Liver (tissue), 9 donors: ENCODE measurements around the gene ANTXR2. TPM values are rescaled to one million over a fixed set of nuclear protein-coding genes. Genes with fewer than 3 reads are reported as not detected.

Experiments
- DNase-seq: peaks from one replicate; pipeline ENCODE4 v3.0.0-alpha.2; 2017; ENCODE audit warnings: low spot score
- H3K27ac ChIP-seq, 2 donors: one replicate each; pipeline ENCODE4 v1.7.0; 2013; ENCODE audit warnings: inconsistent platforms in 2 of 2, low read length in 2 of 2, control low read depth in 1 of 2, low read depth in 1 of 2, mild to moderate bottlenecking in 1 of 2
- H3K27me3 ChIP-seq, 4 donors: one replicate each; pipeline versions ENCODE4 v1.6.1 to v1.7.0; 2013; ENCODE audit warnings: low read length in 3 of 4, inconsistent platforms in 1 of 4, mild to moderate bottlenecking in 1 of 4, moderate library complexity in 1 of 4; ENCODE audit not compliant: control insufficient read depth in 4 of 4, insufficient read depth in 4 of 4
- H3K36me3 ChIP-seq, 4 donors: one replicate each; pipeline versions ENCODE4 v1.6.1 to v1.7.0; 2013; ENCODE audit warnings: low read length in 3 of 4, mild to moderate bottlenecking in 3 of 4, low read depth in 1 of 4, moderate library complexity in 1 of 4; ENCODE audit not compliant: control insufficient read depth in 4 of 4, insufficient read depth in 3 of 4
- H3K4me1 ChIP-seq, 4 donors: one replicate each; pipeline versions ENCODE4 v1.6.1 to v1.7.0; 2013; ENCODE audit warnings: low read length in 3 of 4, mild to moderate bottlenecking in 3 of 4, moderate library complexity in 1 of 4; ENCODE audit not compliant: control insufficient read depth in 4 of 4, insufficient read depth in 4 of 4
- H3K4me3 ChIP-seq, 3 donors: one replicate each; pipeline versions ENCODE4 v1.6.1 to v1.7.0; 2013; ENCODE audit warnings: low read length in 3 of 3, control low read depth in 1 of 3, low read depth in 1 of 3, mild to moderate bottlenecking in 1 of 3
- H3K9ac ChIP-seq, 2 donors: one replicate each; pipeline ENCODE4 v1.7.0; 2013; ENCODE audit warnings: low read length in 2 of 2, mild to moderate bottlenecking in 2 of 2, moderate library complexity in 2 of 2, control low read depth in 1 of 2, low read depth in 1 of 2
- H3K9me3 ChIP-seq, 4 donors: one replicate each; pipeline versions ENCODE4 v1.6.1 to v1.7.0; 2013; ENCODE audit warnings: low read length in 3 of 4; ENCODE audit not compliant: control insufficient read depth in 4 of 4
- CTCF ChIP-seq: fragments of 150-350 bp; IDR thresholded peaks from 2 replicates; pipeline ENCODE4 v1.5.1; 2017; ENCODE audit warnings: improper control_type of control experiment, low read depth, low read length; ENCODE audit not compliant: missing input control
- EGR1 ChIP-seq, 2 donors: IDR thresholded peaks; 2 replicates each; pipeline ENCODE4 v1.6.1; 2016 to 2018; ENCODE audit warnings: antibody characterized with exemption in 2 of 2, low read depth in 2 of 2
- FOXA1 ChIP-seq: IDR thresholded peaks from 2 replicates; pipeline ENCODE4 v1.6.1; 2016; ENCODE audit warnings: antibody characterized with exemption
- FOXA2 ChIP-seq: IDR thresholded peaks from 2 replicates; pipeline ENCODE4 v1.6.1; 2016; ENCODE audit warnings: antibody characterized with exemption
- GABPA ChIP-seq, 2 donors: IDR thresholded peaks in 1 of 2; conservative IDR thresholded peaks in 1 of 2; 2 replicates each; pipeline ENCODE4 v1.6.1; 2016; ENCODE audit warnings: antibody characterized with exemption in 2 of 2, mild to moderate bottlenecking in 1 of 2, moderate library complexity in 1 of 2
- HNF4A ChIP-seq, 2 donors: conservative IDR thresholded peaks; 2 replicates each; pipeline ENCODE4 v1.6.1; 2016; ENCODE audit warnings: antibody characterized with exemption in 2 of 2, mild to moderate bottlenecking in 2 of 2
- JUND ChIP-seq, 2 donors: IDR thresholded peaks; 2 replicates each; pipeline ENCODE4 v1.6.1; 2016; ENCODE audit warnings: antibody characterized with exemption in 2 of 2
- NR2F2 ChIP-seq: IDR thresholded peaks from 2 replicates; pipeline ENCODE4 v1.6.1; 2016; ENCODE audit warnings: antibody characterized with exemption
- RAD21 ChIP-seq, 2 donors: IDR thresholded peaks; 2 replicates each; pipeline ENCODE4 v1.6.1; 2016; ENCODE audit warnings: antibody characterized with exemption in 2 of 2, mild to moderate bottlenecking in 2 of 2
- REST ChIP-seq: IDR thresholded peaks from 2 replicates; pipeline ENCODE4 v1.6.1; 2016; ENCODE audit warnings: antibody characterized with exemption, mild to moderate bottlenecking
- RXRA ChIP-seq, 2 donors: IDR thresholded peaks; 2 replicates each; pipeline ENCODE4 v1.6.1; 2017 to 2018; ENCODE audit warnings: antibody characterized with exemption in 2 of 2, mild to moderate bottlenecking in 1 of 2
- SP1 ChIP-seq: IDR thresholded peaks from 2 replicates; pipeline ENCODE4 v1.6.1; 2018; ENCODE audit warnings: antibody characterized with exemption, mild to moderate bottlenecking
- TAF1 ChIP-seq: conservative IDR thresholded peaks from 2 replicates; pipeline ENCODE4 v1.6.1; 2016; ENCODE audit warnings: antibody characterized with exemption, mild to moderate bottlenecking
- WGBS: extraction: QIAGEN DNeasy Blood & Tissue Kit; methylation state at CpG from one replicate; pipeline ENCODE4 v1.1.7; 2013; 5-methylcytosine and 5-hydroxymethylcytosine counted together
- polyA plus RNA-seq, 2 donors: library from polyadenylated mRNA; stranded (reverse) in 1 of 2; unstranded in 1 of 2; fragments of 200-250 nt in 1 of 2; fragments of >200 nt in 1 of 2; fragmentation: Nextera tagmentation in 1 of 2; extraction: Ambion mirVana in 1 of 2; gene quantifications; one replicate each; pipeline versions ENCODE4 v1.2.1 to v1.2.3, GENCODE V29; 2013 to 2015
- total RNA-seq, 2 donors: library from RNA; depleted of rRNA; stranded (reverse); fragments of >200 nt; gene quantifications; one replicate each; pipeline ENCODE4 v1.2.3, GENCODE V29; 2014
- TF ChIP-seq, protein P1 (sequence below): IDR thresholded peaks from 2 replicates; pipeline ENCODE4 v1.6.1; 2016; ENCODE audit warnings: antibody characterized with exemption
- TF ChIP-seq, protein P2 (sequence below): IDR thresholded peaks from 2 replicates; pipeline ENCODE4 v1.6.1; 2016; ENCODE audit warnings: antibody characterized with exemption
- TF ChIP-seq, protein P3 (sequence below): IDR thresholded peaks from 2 replicates; pipeline ENCODE4 v1.6.1; 2016; ENCODE audit warnings: antibody characterized with exemption
- donor health status: healthy.
- donor health status: healthy.
- donor health status: healthy.
- donor health status: healthy.
- donor health status: healthy.

ANTXR2 gene
- total and polyA plus RNA-seq, 4 donors = 16.1 to 30.5 (median 21.3) TPM

- no peaks in the 10 kb centered on the region for H3K9me3 ChIP-seq
- WGBS = 99% methylated on average over 1 of the region's 1 CpG
Observed at GRCh38 chr4:79922011-79922410, 151.0 kb downstream of the ANTXR2 start.

DNA sequence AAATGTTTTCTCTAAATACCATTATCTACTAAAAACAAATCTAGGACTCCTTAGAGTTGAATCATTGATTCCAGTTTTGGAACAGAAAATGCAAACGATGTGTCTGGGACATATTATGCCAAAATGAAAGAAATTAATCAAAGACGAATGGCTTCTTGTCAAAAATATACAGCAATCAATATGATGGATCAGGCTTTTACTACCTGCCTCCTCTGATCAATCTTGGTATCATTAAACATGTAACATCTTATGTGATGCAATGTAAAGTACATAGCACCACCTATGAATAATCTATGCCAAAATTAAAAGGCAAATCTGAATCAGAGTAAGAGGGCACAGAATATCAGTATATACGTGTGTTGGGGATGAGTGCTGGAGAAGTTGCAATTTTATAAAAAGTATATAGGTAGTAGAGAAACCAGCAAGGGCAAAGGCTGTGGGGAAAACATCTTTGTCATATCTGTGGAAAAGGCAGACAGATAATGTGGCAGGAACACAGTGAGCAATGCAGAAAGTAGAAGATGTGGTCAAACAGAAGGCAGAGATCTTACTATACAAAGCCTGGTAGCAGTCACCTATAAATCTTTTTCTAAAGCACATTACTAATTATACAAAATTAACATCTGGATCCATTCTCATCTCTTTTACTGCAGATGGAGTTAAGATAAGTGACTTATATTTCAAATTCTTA, 152.7 kb downstream of the ANTXR2 start:
- no peak for TF ChIP-seq RAD21 (IDR thresholded peaks at IDR 0.05)
- no peak for TF ChIP-seq HNF4A (conservative IDR thresholded peaks at IDR 0.05)
- TF ChIP-seq, protein P1, sequence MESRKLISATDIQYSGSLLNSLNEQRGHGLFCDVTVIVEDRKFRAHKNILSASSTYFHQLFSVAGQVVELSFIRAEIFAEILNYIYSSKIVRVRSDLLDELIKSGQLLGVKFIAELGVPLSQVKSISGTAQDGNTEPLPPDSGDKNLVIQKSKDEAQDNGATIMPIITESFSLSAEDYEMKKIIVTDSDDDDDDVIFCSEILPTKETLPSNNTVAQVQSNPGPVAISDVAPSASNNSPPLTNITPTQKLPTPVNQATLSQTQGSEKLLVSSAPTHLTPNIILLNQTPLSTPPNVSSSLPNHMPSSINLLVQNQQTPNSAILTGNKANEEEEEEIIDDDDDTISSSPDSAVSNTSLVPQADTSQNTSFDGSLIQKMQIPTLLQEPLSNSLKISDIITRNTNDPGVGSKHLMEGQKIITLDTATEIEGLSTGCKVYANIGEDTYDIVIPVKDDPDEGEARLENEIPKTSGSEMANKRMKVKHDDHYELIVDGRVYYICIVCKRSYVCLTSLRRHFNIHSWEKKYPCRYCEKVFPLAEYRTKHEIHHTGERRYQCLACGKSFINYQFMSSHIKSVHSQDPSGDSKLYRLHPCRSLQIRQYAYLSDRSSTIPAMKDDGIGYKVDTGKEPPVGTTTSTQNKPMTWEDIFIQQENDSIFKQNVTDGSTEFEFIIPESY = no peak
- TF ChIP-seq REST = no peak
- no peak for TF ChIP-seq SP1
- no peak for TF ChIP-seq TAF1
- no peak for TF ChIP-seq FOXA1
- TF ChIP-seq CTCF = no peak
- no peak for TF ChIP-seq JUND (IDR thresholded peaks at IDR 0.05)
- no peak for TF ChIP-seq FOXA2
- TF ChIP-seq EGR1 (IDR thresholded peaks at IDR 0.05; ENCODE audit: low read depth in 2 of 2) = no peak
- no peak for TF ChIP-seq NR2F2

More at GRCh38 chr4:79922011-79922410, 151.0 kb downstream of the ANTXR2 start:
- Histone ChIP-seq H3K9ac (no peak overlapping the region), H3K27ac (no peak overlapping the region), H3K4me3 (no peak overlapping the region), H3K36me3 (no peaks in the 10 kb centered on the region), H3K4me1 (no peaks in the 10 kb centered on the region), H3K27me3 (no peaks in the 10 kb centered on the region)
- no peak for DNase-seq
- TF ChIP-seq, protein P2, sequence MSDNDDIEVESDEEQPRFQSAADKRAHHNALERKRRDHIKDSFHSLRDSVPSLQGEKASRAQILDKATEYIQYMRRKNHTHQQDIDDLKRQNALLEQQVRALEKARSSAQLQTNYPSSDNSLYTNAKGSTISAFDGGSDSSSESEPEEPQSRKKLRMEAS = no peak
- TF ChIP-seq NR2F2 = no peak
- TF ChIP-seq JUND (IDR thresholded peaks at IDR 0.05) = no peak
- TF ChIP-seq CTCF = no peak
- TF ChIP-seq GABPA (IDR thresholded peaks at IDR 0.05 in 1 of 2, conservative IDR thresholded peaks at IDR 0.05 in 1 of 2) = no peak
- no peak for TF ChIP-seq TAF1
- TF ChIP-seq RAD21 (IDR thresholded peaks at IDR 0.05) = no peak
- TF ChIP-seq FOXA1 = no peak
- TF ChIP-seq RXRA (IDR thresholded peaks at IDR 0.05) = no peak
- TF ChIP-seq, protein P3, sequence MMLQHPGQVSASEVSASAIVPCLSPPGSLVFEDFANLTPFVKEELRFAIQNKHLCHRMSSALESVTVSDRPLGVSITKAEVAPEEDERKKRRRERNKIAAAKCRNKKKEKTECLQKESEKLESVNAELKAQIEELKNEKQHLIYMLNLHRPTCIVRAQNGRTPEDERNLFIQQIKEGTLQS = no peak

More for the DNA sequence above, 152.7 kb downstream of the ANTXR2 start:
- H3K9me3 ChIP-seq = no peaks in the 10 kb centered on the region
- no peak overlapping the region for H3K4me3 ChIP-seq
- H3K27me3 ChIP-seq = no peaks in the 10 kb centered on the region
- no peaks in the 10 kb centered on the region for H3K36me3 ChIP-seq
- no peak overlapping the region for H3K9ac ChIP-seq
- no peak for DNase-seq
- no peak overlapping the region for H3K27ac ChIP-seq
- 63% methylated on average over 3 of the region's 3 CpGs for WGBS
- H3K4me1 ChIP-seq = no peaks in the 10 kb centered on the region
